ENCODE data around the gene CILP2.

The CILP2 gene

DNA sequence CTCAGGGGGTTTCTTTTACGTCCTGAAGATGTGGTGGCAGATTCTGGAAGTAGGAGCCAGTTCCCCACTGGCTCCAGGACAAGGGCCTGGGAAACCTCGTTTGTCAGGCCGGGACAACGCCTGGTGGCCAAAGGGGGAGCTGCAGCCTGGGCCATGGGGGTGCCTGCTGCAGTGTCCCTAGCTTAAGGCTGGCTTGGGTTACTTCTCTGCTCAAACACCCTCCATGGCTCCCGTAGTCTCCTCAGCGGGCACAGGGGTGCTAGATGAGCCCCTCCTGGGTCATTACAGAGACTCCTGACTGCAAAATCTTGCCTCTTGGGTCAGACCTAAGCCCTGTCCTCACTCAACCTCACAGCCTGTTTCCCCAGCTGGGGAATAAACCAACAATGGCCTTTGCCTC lies 14.7 kb downstream of the CILP2 start:
- no peak overlapping the region for H3K4me3 ChIP-seq (ENCODE audit: low read depth, low read length)
- TF ChIP-seq, protein P1, sequence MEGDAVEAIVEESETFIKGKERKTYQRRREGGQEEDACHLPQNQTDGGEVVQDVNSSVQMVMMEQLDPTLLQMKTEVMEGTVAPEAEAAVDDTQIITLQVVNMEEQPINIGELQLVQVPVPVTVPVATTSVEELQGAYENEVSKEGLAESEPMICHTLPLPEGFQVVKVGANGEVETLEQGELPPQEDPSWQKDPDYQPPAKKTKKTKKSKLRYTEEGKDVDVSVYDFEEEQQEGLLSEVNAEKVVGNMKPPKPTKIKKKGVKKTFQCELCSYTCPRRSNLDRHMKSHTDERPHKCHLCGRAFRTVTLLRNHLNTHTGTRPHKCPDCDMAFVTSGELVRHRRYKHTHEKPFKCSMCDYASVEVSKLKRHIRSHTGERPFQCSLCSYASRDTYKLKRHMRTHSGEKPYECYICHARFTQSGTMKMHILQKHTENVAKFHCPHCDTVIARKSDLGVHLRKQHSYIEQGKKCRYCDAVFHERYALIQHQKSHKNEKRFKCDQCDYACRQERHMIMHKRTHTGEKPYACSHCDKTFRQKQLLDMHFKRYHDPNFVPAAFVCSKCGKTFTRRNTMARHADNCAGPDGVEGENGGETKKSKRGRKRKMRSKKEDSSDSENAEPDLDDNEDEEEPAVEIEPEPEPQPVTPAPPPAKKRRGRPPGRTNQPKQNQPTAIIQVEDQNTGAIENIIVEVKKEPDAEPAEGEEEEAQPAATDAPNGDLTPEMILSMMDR (IDR thresholded peaks at IDR 0.05; ENCODE audit: low read depth, low read length): peak; percentile 85

DNA sequence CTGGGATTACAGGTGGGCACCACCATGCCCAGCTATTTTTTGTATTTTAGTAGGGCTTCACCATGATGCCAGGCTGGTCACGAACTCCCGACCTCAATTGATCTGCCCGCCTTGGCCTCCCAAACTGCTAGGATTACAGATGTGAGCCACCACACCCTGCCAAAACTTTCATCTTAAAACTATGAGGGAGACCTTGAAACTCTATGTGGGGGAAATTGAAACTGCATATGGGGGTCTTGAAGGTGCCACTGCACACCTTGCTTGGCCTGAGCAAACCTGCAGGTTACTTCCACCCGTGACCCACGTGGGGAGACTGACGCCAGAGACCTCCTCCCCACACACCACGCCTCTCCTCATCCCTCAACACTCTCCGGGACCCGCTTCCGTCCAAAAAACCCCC lies 15.6 kb downstream of the CILP2 start:
- no peak overlapping the region for H3K4me3 ChIP-seq (ENCODE audit: low read depth, low read length)
- TF ChIP-seq, protein P1 (IDR thresholded peaks at IDR 0.05; ENCODE audit: low read depth, low read length): no peak

DNA sequence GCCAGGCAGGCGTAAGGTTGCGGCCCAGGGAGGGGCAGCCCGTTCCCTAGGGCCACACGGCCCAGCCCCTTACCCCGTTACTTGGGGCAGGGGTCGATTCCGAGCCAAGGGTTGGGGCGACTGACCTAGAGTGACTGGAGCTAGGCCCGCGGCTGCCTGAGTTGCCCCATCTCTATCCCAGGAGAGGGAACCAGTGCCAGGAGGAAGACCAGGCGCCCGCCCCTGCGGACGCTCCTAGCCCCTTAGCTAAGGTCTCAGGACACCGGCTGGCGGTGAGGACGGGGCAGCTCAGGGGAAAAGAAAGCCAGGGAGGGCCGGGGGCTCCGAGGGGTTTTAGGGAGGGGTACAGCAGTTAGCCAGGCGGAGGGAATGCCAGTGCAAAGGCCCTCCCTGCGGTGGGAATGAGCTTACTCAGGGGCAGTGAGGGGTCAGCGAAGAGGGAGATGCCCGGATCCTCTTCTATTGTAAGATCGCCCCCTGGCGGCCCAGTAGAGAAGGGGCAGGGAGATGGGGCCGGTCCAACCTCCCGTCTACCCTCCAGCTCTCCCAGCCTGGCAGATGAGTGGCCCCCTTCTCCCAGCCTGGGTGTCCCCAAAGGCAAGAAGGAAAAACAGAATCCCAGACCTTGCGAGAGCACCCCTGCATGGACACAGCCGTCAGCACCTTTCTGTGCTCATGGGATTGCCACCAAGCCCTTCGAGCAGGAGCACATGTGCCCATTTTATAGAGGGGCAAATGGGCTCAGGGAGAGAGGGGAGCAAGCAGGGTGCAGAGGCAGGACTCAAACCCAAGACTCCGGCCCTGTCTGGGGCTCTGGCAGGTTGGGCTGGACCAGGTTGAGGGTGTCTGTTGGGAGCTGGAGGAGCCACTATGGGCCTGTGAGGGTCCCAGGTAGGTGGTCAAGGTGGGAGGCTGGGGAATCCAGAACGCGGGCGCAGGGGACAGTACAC lies 16.3 kb downstream of the CILP2 start:
- H3K4me3 ChIP-seq (ENCODE audit: low read depth, low read length): no peak overlapping the region
- TF ChIP-seq, protein P1 (IDR thresholded peaks at IDR 0.05; ENCODE audit: low read depth, low read length): peak; percentile 59

DNA sequence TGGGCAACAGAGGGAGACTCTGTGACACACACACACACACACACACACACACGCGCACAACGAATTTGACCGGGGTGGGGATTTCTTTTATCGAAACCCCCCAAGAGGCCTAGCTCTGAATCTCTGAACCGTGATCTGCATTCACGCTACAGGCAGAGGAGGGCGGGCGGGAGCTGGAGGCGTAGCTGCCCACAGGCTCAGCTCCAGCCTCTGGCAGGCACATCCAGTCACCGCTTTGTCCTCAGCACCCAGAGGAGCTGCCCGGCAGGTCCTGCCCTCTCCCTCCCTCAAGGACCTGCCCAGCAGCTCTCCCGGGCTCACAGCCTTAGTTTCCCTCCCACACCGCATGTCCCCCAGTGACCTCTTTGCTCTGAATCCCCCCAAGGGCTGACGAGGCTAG lies 20.0 kb downstream of the CILP2 start:
- TF ChIP-seq, protein P1 (IDR thresholded peaks at IDR 0.05; ENCODE audit: low read depth, low read length): no peak
- H3K4me3 ChIP-seq (ENCODE audit: low read depth, low read length): no peak overlapping the region

DNA sequence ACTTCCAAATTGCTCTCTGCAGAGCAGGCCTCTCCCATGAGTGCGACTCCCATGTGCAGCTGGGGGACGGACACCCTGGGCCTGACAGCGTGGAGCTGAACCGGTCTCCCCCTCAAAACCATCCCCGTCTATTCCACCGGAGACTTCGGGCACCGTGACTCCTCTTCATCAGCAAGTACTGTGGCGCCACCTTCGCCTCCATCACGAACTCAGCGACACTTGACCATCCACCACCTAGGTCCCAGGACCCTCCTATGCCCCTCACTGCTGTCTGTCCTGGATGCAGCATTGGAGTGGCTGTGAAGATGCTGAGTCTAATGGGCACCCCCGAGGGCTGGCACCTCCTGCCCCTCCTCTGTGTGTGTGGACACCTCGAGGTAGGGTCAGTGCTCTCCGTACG lies 20.6 kb downstream of the CILP2 start:
- no peak overlapping the region for H3K4me3 ChIP-seq (ENCODE audit: low read depth, low read length)
- TF ChIP-seq, protein P1 (IDR thresholded peaks at IDR 0.05; ENCODE audit: low read depth, low read length): no peak

DNA sequence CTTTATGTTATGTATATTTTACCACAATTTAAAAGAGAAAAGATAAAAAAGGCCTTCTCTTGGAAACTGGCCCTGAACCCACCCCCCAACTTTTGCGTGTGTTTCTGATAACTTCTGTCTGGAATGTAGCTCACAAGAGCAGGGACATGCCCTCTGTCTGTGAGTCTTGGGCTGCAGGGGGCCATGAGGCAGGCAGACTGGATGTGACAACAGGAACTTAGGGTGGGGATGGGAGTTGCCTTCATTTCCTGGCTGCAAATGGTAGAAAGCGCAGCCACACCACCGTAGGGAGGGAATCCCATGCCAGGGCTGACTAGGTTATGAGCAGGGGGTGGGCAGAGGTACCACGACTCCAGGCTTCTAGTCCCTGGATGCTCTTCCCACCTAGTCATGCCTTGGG lies 21.9 kb downstream of the CILP2 start:
- H3K4me3 ChIP-seq (ENCODE audit: low read depth, low read length): no peak overlapping the region
- TF ChIP-seq, protein P1 (IDR thresholded peaks at IDR 0.05; ENCODE audit: low read depth, low read length): no peak

DNA sequence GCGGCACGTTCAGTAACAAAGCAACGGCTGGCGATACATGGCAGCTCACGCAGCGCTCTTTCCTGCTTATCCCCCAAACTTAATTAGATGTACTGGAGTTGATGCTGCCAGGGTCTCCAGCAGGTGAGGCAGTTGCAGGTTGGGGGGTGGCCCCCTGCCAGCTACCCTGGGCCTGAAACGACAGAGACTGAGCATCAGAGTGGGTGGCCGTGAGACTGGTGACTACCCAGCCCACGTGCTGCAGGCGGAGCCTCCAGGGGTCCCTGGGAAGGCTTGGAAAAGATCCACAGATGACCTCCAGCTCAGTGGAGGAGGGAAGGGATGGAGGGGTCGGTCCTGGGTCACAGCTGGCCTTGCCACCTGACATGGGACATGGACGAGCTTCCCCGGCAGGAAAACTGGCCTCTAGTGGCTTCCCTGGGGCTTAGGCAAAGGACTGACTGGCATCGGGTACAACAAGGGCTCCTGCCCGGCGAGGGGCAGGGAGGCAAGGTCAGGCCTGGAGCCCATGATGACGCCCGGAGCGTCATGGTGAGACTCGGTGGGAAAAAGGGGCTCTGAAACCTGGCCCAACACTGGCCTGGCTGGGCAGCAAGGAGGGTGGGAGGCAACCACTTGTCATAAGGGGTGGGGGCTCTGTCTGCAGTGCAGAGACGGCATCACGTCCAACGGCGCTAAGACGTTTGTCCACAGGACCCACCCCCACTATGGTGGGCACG lies 24.0 kb downstream of the CILP2 start:
- no peak overlapping the region for H3K4me3 ChIP-seq (ENCODE audit: low read depth, low read length)
- TF ChIP-seq, protein P1 (IDR thresholded peaks at IDR 0.05; ENCODE audit: low read depth, low read length): no peak
